HG03103 (cell line): ENCODE data around the gene KIFAP3.
"Not testable (repeated sequence)": the region's sequence is repeated elsewhere in the genome, so short reads cannot be mapped to it uniquely, and the experiment has no call there.

Source experiments
- ATAC-seq: cut with Tn5 transposase; IDR thresholded peaks from one replicate; pipeline ENCODE4 v1.9.1; 2021; ENCODE audit warnings: low read depth; ENCODE audit not compliant: unreplicated experiment

The KIFAP3 gene

DNA sequence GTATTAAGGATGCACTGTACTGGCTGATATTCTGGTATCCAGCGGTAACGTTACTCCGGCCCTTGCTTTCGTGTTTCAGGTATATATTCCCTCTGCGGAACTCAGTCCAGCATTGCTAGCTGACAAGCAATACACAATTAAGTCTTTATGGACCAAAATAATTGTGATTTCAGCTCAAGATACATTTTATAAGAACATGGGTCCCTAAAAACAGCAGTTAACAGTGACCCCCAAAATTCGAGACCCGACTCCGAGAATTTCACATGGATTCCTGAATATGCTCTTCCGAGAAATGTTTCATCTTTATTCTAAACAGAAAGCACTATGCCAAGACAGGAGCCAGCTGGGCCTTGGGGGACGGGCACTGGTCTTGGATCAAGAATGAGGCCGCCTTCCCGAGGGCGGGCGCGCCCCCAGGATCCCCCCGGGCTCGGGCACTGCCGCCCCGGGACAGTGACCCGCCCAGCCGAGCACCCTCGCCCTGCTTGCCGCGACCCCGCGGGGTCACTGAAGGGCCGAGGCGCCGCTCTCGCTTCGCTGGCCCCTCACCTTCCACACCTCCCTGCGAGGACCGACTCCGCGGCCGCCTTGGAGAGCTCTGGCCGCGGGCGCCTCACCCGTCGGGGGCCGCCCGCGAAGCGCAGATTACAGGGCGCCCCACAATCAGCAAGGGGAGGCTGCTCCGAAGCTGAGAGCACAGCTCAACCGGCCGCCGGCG is 181.4 kb downstream of the KIFAP3 start:
- no peak for ATAC-seq

- ATAC-seq: no peak
Observed at GRCh38 chr1:169892176-169892926, 182.1 kb downstream of the KIFAP3 start.

- ATAC-seq: no peak
Observed at GRCh38 chr1:169891539-169891885, 183.0 kb downstream of the KIFAP3 start.

DNA sequence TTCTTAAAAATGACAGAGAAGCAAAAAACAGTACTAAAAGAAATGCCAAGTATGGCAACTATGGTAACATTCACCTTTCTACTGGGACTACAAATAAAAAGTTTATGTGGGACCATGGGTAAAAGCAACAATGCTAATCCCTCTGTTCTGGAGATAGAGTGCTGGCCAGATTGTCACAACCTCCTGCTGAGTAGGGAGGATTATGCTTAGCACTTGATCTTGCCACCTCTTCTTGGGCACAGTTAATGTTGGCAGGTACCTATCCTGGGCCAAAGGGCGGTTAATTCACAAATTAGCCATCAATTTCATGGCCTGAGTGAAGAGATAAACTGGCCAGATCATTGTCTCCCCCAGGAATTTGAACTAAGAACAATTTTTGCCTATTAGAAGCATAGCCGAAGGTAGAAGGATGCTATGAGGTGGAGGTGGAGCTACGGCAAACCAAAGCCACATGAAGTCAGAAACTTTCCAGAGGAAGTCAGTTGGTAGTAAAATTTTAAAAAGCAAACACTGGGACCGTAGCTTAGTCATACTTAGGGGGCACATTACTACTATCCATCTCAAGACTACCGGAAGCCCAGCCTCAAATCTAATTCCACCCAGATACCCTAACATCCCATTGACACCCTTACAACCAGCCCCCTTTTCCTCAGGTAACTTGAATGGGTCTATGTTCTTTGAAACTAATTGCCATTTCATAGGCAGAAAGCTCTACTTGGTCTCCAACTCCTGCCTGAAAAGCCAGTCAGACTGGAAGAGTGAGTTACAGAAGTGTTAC is 183.5 kb downstream of the KIFAP3 start:
- no peak for ATAC-seq

GRCh38 chr1:169889871-169890270 is 184.6 kb downstream of the KIFAP3 start:
- no peak for ATAC-seq

GRCh38 chr1:169886931-169887330 is 187.6 kb downstream of the KIFAP3 start:
- no peak for ATAC-seq

DNA sequence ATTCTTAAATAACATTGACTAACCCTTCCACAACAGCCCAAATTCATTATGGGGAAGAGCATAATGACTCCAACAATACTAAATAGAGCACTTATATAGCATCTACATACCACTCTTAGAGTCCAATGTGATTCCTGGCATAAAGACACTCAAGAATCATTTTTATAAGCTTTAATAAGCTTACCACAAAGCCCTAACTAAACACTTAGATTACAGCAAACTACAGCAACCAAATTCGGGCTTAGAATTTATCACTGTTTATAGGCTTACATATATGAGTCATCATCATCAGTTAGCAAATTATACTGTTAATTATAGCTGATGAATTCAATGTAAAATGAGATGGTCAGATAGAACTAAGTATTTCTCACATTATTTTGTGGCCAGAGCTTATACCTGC is 188.1 kb downstream of the KIFAP3 start:
- no peak for ATAC-seq

GRCh38 chr1:169885207-169885606 is 189.3 kb downstream of the KIFAP3 start:
- no peak for ATAC-seq

- no peak for ATAC-seq
Observed at GRCh38 chr1:169884634-169885033, 189.9 kb downstream of the KIFAP3 start.

DNA sequence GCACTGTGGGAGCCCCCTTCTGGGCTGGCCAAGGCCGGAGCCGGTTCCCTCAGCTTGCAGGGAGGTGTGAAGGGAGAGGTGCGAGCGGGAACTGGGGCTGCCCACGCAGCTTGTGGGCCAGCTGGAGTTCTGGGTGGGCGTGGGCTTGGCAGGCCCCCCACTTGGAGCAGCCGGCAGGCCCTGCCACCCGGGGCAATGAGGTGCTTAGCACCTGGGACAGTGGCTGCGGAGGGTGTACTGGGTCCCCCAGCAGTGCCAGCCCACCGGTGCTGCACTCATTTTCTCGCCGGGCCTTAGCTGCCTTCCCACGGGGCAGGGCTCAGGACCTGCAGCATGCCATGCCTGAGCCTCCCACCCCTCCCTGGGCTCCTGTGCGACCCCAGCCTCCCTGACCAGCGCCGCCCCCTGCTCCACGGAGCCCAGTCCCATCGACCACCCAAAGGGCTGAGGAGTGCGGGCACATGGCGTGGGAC is 192.4 kb downstream of the KIFAP3 start:
- no peak for ATAC-seq

DNA sequence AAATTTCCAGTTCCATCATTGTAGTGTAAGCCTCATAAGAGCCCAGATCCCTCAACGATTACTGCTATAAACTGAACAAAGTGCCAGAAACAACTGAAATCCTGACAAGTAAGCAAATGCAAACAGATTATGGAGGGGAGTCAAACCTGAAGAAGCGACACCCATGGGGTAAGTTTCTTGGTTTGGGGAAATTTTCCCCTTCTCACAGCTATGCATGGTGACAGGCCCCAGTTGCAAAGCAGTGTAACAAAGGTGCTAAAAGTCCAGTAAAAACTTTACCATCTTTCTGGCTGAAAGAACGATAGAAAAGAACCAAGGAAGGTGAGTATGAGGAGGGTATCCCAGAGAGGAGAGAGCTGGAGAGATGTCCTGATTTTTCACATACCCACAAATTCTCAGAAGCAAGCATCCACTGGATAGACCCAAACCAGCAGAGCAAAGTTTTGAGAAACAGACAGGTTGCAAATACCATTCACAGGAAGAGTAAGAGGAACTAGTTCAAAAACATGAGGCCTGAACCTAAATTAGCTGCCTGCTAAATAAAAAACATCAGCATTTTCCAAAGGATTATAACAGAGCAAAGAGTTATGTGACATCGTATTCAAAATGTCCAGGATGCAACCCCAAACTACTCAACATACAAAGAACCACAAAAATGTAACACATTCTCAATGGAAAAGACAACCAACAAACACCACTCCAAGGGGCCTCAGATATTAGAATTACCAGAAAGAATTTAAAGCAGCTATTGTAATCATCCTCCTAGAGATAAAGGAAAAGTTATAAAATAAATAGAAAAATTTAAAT is 195.3 kb downstream of the KIFAP3 start:
- ATAC-seq: no peak

DNA sequence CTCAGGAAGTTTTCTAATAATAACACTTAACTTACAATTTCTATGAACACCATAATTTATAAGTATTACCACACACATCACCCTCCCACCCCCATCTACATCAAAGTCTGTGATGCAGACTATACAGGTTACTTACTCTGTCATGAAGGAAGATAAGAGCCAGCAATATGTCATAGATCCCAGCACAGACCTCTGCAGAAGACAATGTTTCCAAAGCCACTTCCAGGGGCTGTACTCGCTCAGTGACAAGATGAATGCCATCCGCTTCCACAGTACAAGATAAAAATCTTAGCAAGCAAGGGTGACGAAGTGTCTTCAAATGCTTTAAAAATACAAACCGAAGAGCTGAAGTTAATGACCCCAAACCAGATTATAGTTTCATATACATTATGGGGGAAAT is 196.0 kb downstream of the KIFAP3 start:
- no peak for ATAC-seq

DNA sequence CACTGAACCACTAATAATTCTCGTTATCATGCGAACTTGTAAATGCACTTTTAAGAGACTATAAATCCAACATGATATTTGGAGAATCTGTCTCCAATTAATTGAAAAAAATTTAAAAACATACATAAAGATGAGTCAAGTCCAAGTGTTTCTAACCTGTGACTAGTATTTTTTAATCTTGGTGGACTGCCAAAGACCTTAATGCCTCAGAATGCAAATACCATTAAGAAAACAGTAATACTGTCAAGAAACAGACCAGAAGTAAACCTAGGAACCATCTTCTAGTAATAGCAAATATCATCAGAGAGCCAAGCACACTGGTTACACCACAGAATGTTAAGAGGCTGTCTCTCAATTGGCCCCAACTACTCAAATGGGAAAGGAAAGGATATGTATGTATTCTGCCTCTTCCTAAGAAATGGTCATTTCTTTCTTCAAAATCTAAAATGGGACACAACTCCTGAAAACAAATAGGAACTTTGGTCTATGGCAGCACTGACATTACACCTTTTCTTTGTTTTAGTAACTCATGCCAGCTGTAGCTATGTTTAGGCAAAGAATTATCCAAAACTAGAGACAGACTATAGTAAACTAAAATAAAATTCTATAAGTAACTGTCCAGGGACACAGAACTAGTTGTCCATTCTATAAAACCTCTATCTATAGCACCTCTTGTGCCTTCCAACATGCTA is 196.5 kb downstream of the KIFAP3 start:
- no peak for ATAC-seq

DNA sequence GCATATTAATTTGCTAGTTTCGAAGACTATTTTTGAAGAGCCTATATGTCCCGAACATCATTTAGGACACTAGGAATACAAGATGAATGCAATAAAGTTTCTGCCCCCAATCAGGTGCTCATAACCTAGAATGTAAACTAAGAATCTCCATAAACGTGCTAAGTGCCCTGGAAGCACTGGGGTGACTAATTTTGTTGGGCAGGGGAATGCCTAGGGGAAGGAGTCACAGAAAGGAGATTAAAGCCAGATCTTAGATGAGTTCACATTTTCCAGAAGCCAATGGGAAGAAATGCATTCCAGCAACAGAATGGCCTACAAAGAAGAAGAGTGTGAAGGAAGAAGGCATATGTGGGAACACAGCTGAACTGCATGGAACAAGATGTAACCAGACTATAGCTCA is 200.3 kb downstream of the KIFAP3 start:
- ATAC-seq: no peak

GRCh38 chr1:169873582-169874199 is 200.8 kb downstream of the KIFAP3 start:
- ATAC-seq: no peak

GRCh38 chr1:169872906-169873305 is 201.6 kb downstream of the KIFAP3 start:
- no peak for ATAC-seq

DNA sequence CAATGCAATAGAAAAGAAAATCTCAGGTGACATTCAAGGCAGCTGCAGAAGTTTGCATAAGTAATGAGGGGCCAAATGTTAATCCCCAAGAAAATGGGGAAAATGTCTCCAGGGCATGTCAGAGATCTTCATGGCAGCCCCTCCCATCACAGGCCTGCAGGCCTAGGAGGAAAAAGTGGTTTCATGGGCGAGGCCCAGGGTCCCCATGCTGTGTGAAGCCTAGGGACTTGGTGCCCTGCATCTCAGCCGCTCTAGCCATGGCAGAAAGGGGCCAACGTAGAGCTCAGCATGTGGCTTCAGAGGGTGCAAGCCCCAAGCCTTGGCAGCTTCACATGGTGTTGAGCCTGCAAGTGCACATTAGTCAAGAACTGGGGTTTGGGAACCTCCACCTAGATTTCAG is 202.5 kb downstream of the KIFAP3 start:
- ATAC-seq: not testable (repeated sequence)
